ENCODE measurements around the gene SNAPC4. TPM values are rescaled to one million over a fixed set of nuclear protein-coding genes. Genes with fewer than 3 reads are reported as not detected.

SNAPC4 gene
- total and polyA plus RNA-seq, 2 of the 8 experiments (the other 6 are each of a cell fraction or from before 2014, with no cell fraction given), result 6.9 to 18.1 TPM

GRCh38 chr9:136432591-136432990 lies 32.6 kb upstream of the SNAPC4 start:
- 89% methylated on average over 26 of the region's 26 CpGs; no CpG with 5 or more reads in 1 of the 2 experiments for WGBS, 2 experiments (ENCODE audit: extremely low coverage in 1 of 2, insufficient coverage in 1 of 2, insufficient read length in 1 of 2, insufficient replicate concordance in 2 of 2, low coverage in 1 of 2, low lambda C conversion rate in 2 of 2, missing lambda C conversion rate in 1 of 2)
- Histone ChIP-seq H3K27ac (ENCODE audit: low read depth, low read length) (no peak overlapping the region), H4K91ac (replicated peaks; ENCODE audit: insufficient read length, low read length) (no peak overlapping the region), H3K27me3 (replicated peaks in 1 of 4; ENCODE audit: control insufficient read depth in 3 of 4, extremely low read depth in 1 of 4, insufficient read depth in 3 of 4, low read length in 3 of 4) (no peaks in the 10 kb centered on the region), H3K9ac (replicated peaks in 1 of 4; ENCODE audit: extremely low read depth in 1 of 4, low read depth in 3 of 4, low read length in 3 of 4) (no peak overlapping the region), H2BK12ac (ENCODE audit: low read depth, low read length) (no peak overlapping the region), H3K4me2 (ENCODE audit: insufficient read depth in 1 of 2, low read depth in 2 of 2, low read length in 2 of 2) (no peak overlapping the region), H3K4ac (replicated peaks; ENCODE audit: insufficient read length, low read depth, low read length) (no peak overlapping the region), H3K23ac (ENCODE audit: insufficient read length) (no peak overlapping the region), H3K56ac (replicated peaks; ENCODE audit: insufficient read length, low read depth, low read length) (no peak overlapping the region), H3K18ac (ENCODE audit: extremely low read depth, low read length) (no peak overlapping the region), H2BK15ac (ENCODE audit: low read length) (no peak overlapping the region), H3K4me1 (replicated peaks in 1 of 4; ENCODE audit: control insufficient read depth in 3 of 4, insufficient read depth in 4 of 4, low read length in 3 of 4) (peaks cover 0 to 1% (median under 1%) of the 10 kb centered on the region in 4 experiments; a peak in 1 of 7 replicates), H2BK120ac (replicated peaks; ENCODE audit: low read depth, low read length) (no peak overlapping the region), H2BK20ac (ENCODE audit: low read length) (no peak overlapping the region), H4K5ac (ENCODE audit: insufficient read length, low read depth, low read length) (no peak overlapping the region), H3K14ac (ENCODE audit: insufficient read length) (no peak overlapping the region), H3K4me3 (ENCODE audit: extremely low read depth in 1 of 4, insufficient read depth in 2 of 4, low read depth in 3 of 4, low read length in 4 of 4) (no peak overlapping the region), H3K36me3 (ENCODE audit: control insufficient read depth in 2 of 4, insufficient read depth in 4 of 4, low read length in 3 of 4) (peaks cover 0 to 11% (median 2%) of the 10 kb centered on the region in 4 experiments; a peak in 2 of 8 replicates), H4K20me1 (replicated peaks in 1 of 2; ENCODE audit: control insufficient read depth in 1 of 2, insufficient read depth in 2 of 2, low read length in 2 of 2) (peaks cover 12 to 22% of the 10 kb centered on the region in 2 experiments), H3K79me1 (ENCODE audit: low read depth, low read length) (peaks cover 10% of the 10 kb centered on the region), H4K8ac (ENCODE audit: extremely low read depth, insufficient read depth, low read length) (no peak overlapping the region), H3K79me2 (ENCODE audit: control insufficient read depth in 1 of 2, insufficient read depth in 2 of 2, low read length in 2 of 2) (peaks cover 0 to 18% of the 10 kb centered on the region in 2 experiments; a peak in 1 of 4 replicates), H2AK5ac (ENCODE audit: low read depth, low read length) (no peak overlapping the region), H2AFZ (ENCODE audit: low read length) (no peak overlapping the region), H3K9me3 (ENCODE audit: insufficient read depth in 2 of 2, low read depth in 1 of 2, low read length in 1 of 2) (no peaks in the 10 kb centered on the region), H2BK5ac (ENCODE audit: low read depth, low read length) (no peak overlapping the region), H3K23me2 (ENCODE audit: low read depth, low read length) (no peaks in the 10 kb centered on the region)
- DNase-seq (ENCODE audit: low read depth in 1 of 2, low spot score in 2 of 2) (no peak), FAIRE-seq (no peak)
- POLR2A ChIA-PET (ENCODE audit: partially characterized antibody), result interaction anchor here (1.2 to 4.2 kb wide), 5 partner anchors 8 to 51 kb away, joined by 3 to 22 read pairs (median 4); no protein-coding TSS in a partner anchor
- CTCF ChIA-PET (ENCODE audit: partially characterized antibody), result interaction anchor here (1.0 to 2.4 kb wide), 3 partner anchors 31 to 193 kb away, joined by 3 to 7 read pairs (median 5); no protein-coding TSS in a partner anchor
- no peak for TF ChIP-seq RXRA (IDR thresholded peaks at IDR 0.05; ENCODE audit: insufficient read depth, low read depth, low read length)
- TF ChIP-seq PHF8 (conservative IDR thresholded peaks at IDR 0.05; ENCODE audit: low read depth, low read length), result no peak
- no peak for TF ChIP-seq CEBPB (IDR thresholded peaks at IDR 0.05; ENCODE audit: low read depth, low read length)
- TF ChIP-seq EZH2 (IDR thresholded peaks at IDR 0.05; ENCODE audit: low read depth, low read length, severe bottlenecking), result no peak
- TF ChIP-seq POU5F1 (IDR thresholded peaks at IDR 0.05; ENCODE audit: low read depth, low read length), result no peak
- no peak for TF ChIP-seq FOSL1 (IDR thresholded peaks at IDR 0.05; ENCODE audit: insufficient read depth, low read depth, low read length)
- no peak for TF ChIP-seq CBX8 (IDR thresholded peaks at IDR 0.05; ENCODE audit: borderline replicate concordance, low read depth, low read length)
- TF ChIP-seq SIRT6 (IDR thresholded peaks at IDR 0.05; ENCODE audit: low read length), result no peak
- no peak for TF ChIP-seq NANOG (IDR thresholded peaks at IDR 0.05; ENCODE audit: insufficient read depth, low read depth, low read length, poor library complexity, severe bottlenecking)
- TF ChIP-seq SRF (IDR thresholded peaks at IDR 0.05; ENCODE audit: low read depth, low read length), result no peak
- no peak for TF ChIP-seq TEAD4 (IDR thresholded peaks at IDR 0.05; ENCODE audit: low read depth, low read length)
- TF ChIP-seq SUZ12 (IDR thresholded peaks at IDR 0.05; ENCODE audit: low read length), result no peak
